ENCODE measurements around the gene EEIG1. TPM values are rescaled to one million over a fixed set of nuclear protein-coding genes. Genes with fewer than 3 reads are reported as not detected.
"Not testable (repeated sequence)": the region's sequence is repeated elsewhere in the genome, so short reads cannot be mapped to it uniquely, and the experiment has no call there.

EEIG1 gene
- total RNA-seq, 2 donors from 2014 or later, result 72.2 to 95.9 TPM

GRCh38 chr9:128025736-128026135 lies 44.9 kb upstream of the EEIG1 start:
- H3K27ac ChIP-seq, result peak overlapping the region; percentile 50
- no peaks in the 10 kb centered on the region for H3K9me3 ChIP-seq
- H3K27me3 ChIP-seq, result no peaks in the 10 kb centered on the region
- H3K4me3 ChIP-seq, result no peak overlapping the region
- H3K9ac ChIP-seq (ENCODE audit: low read depth in 2 of 2, low read length in 2 of 2), result peak overlapping the region in 1 of 2 donors; percentile 48
- DNase-seq, result no peak
- intact Hi-C loops (cut with DNase I), result no loop called here
- no peak for TF ChIP-seq CTCF (IDR thresholded peaks at IDR 0.05)
- H3K4me1 ChIP-seq, result no peaks in the 10 kb centered on the region
- H3K36me3 ChIP-seq, result no peaks in the 10 kb centered on the region

- H3K4me3 ChIP-seq, result no peak overlapping the region
- no peak for DNase-seq
- no peaks in the 10 kb centered on the region for H3K4me1 ChIP-seq
- H3K9ac ChIP-seq (ENCODE audit: low read depth in 2 of 2, low read length in 2 of 2), result no peak overlapping the region
- H3K27ac ChIP-seq, result no peak overlapping the region
- H3K9me3 ChIP-seq, result no peaks in the 10 kb centered on the region
- H3K27me3 ChIP-seq, result no peaks in the 10 kb centered on the region
- intact Hi-C loops (cut with DNase I), result no loop called here
- no peaks in the 10 kb centered on the region for H3K36me3 ChIP-seq
- no peak for TF ChIP-seq CTCF (IDR thresholded peaks at IDR 0.05)
Measured at GRCh38 chr9:128024761-128025308, 44.0 kb upstream of the EEIG1 start.

GRCh38 chr9:128023671-128024070 lies 42.9 kb upstream of the EEIG1 start:
- H3K27ac ChIP-seq; H3K27me3 ChIP-seq; intact Hi-C loops (cut with DNase I); H3K4me3 ChIP-seq; H3K4me1 ChIP-seq; DNase-seq; H3K9ac ChIP-seq (ENCODE audit: low read depth in 2 of 2, low read length in 2 of 2); H3K36me3 ChIP-seq; H3K9me3 ChIP-seq: not testable (repeated sequence)

- no peaks in the 10 kb centered on the region for H3K9me3 ChIP-seq
- H3K4me3 ChIP-seq, result no peak overlapping the region
- H3K9ac ChIP-seq (ENCODE audit: low read depth in 2 of 2, low read length in 2 of 2), result no peak overlapping the region
- no peak for DNase-seq
- no peak overlapping the region for H3K27ac ChIP-seq
- no peak for TF ChIP-seq CTCF (IDR thresholded peaks at IDR 0.05)
- H3K36me3 ChIP-seq, result no peaks in the 10 kb centered on the region
- no peaks in the 10 kb centered on the region for H3K4me1 ChIP-seq
- intact Hi-C loops (cut with DNase I), result no loop called here
- H3K27me3 ChIP-seq, result no peaks in the 10 kb centered on the region
Measured at GRCh38 chr9:128022886-128023285, 42.1 kb upstream of the EEIG1 start.

GRCh38 chr9:128021098-128021497 lies 40.3 kb upstream of the EEIG1 start:
- no peaks in the 10 kb centered on the region for H3K4me1 ChIP-seq
- H3K27ac ChIP-seq, result no peak overlapping the region
- no peak for TF ChIP-seq CTCF (IDR thresholded peaks at IDR 0.05)
- H3K36me3 ChIP-seq, result no peaks in the 10 kb centered on the region
- H3K9me3 ChIP-seq, result no peaks in the 10 kb centered on the region
- no peak overlapping the region for H3K4me3 ChIP-seq
- H3K27me3 ChIP-seq, result no peaks in the 10 kb centered on the region
- no peak for DNase-seq
- intact Hi-C loops (cut with DNase I), result no loop called here
- H3K9ac ChIP-seq (ENCODE audit: low read depth in 2 of 2, low read length in 2 of 2), result no peak overlapping the region

GRCh38 chr9:128020692-128021091 lies 39.9 kb upstream of the EEIG1 start:
- H3K9ac ChIP-seq (ENCODE audit: low read depth in 2 of 2, low read length in 2 of 2), result no peak overlapping the region
- no peak for TF ChIP-seq CTCF (IDR thresholded peaks at IDR 0.05)
- no peak for DNase-seq
- H3K27me3 ChIP-seq, result no peaks in the 10 kb centered on the region
- H3K36me3 ChIP-seq, result no peaks in the 10 kb centered on the region
- intact Hi-C loops (cut with DNase I), result no loop called here
- H3K4me1 ChIP-seq, result no peaks in the 10 kb centered on the region
- no peaks in the 10 kb centered on the region for H3K9me3 ChIP-seq
- no peak overlapping the region for H3K4me3 ChIP-seq
- H3K27ac ChIP-seq, result no peak overlapping the region
